ENCODE measurements around the gene RNF114. TPM values are rescaled to one million over a fixed set of nuclear protein-coding genes. Genes with fewer than 3 reads are reported as not detected.

Gene RNF114
- total RNA-seq, 1 experiment from 2014 or later = 88.1 TPM

- DNase-seq (ENCODE audit: low spot score) (no peak), ATAC-seq (no peak)
- no peak overlapping the region for H3K4me3 Mint-ChIP-seq
- POLR2A ChIA-PET = no interaction called here
- peaks cover 7% of the 10 kb centered on the region for H3K4me1 Mint-ChIP-seq
- H3K9me3 Mint-ChIP-seq = no peaks in the 10 kb centered on the region
- H3K27ac Mint-ChIP-seq = no peak overlapping the region
- no peaks in the 10 kb centered on the region for H3K27me3 Mint-ChIP-seq (ENCODE audit: low read depth)
- CTCF ChIA-PET = interaction anchor here (0.7 to 5.7 kb wide), 4 partner anchors 8 to 254 kb away, joined by 4 to 24 read pairs (median 6); no protein-coding TSS in a partner anchor
- TF ChIP-seq CBFB (CRISPR knock-in tag; IDR thresholded peaks at IDR 0.05; ENCODE audit: low read depth) (no peak), NR1H2 (CRISPR knock-in tag; IDR thresholded peaks at IDR 0.05) (no peak), ERG (CRISPR knock-in tag; IDR thresholded peaks at IDR 0.05) (no peak), ZNF219 (CRISPR knock-in tag; IDR thresholded peaks at IDR 0.05; ENCODE audit: borderline replicate concordance) (no peak), ATF1 (CRISPR knock-in tag; IDR thresholded peaks at IDR 0.05) (no peak), ZNF281 (CRISPR knock-in tag; IDR thresholded peaks at IDR 0.05) (no peak), NFE2L1 (CRISPR knock-in tag; IDR thresholded peaks at IDR 0.05) (no peak), NR2C2 (CRISPR knock-in tag; IDR thresholded peaks at IDR 0.05) (no peak), ZNF416 (CRISPR knock-in tag; IDR thresholded peaks at IDR 0.05) (no peak), GABPB1 (CRISPR knock-in tag; IDR thresholded peaks at IDR 0.05) (no peak), STAT6 (CRISPR knock-in tag; conservative IDR thresholded peaks at IDR 0.05; ENCODE audit: low read depth) (no peak), IRF2 (CRISPR knock-in tag; IDR thresholded peaks at IDR 0.05; ENCODE audit: borderline replicate concordance, low read depth) (no peak), NFYB (CRISPR knock-in tag; conservative IDR thresholded peaks at IDR 0.05; ENCODE audit: low read depth) (no peak), ZNF423 (CRISPR knock-in tag; IDR thresholded peaks at IDR 0.05) (no peak)
- no peaks in the 10 kb centered on the region for H3K36me3 Mint-ChIP-seq
These were observed 34.3 kb downstream of the RNF114 start for GRCh38 chr20:49970498-49970897.

- H3K9me3 Mint-ChIP-seq = no peaks in the 10 kb centered on the region
- no peaks in the 10 kb centered on the region for H3K27me3 Mint-ChIP-seq (ENCODE audit: low read depth)
- ChIA-PET POLR2A (no interaction called here), CTCF (interaction anchor here (1.6 kb wide), 1 partner anchor 97 kb away, joined by 12 read pairs; no protein-coding TSS in a partner anchor)
- no peak overlapping the region for H3K4me3 Mint-ChIP-seq
- peaks cover 10% of the 10 kb centered on the region for H3K4me1 Mint-ChIP-seq
- H3K27ac Mint-ChIP-seq = no peak overlapping the region
- DNase-seq (ENCODE audit: low spot score) = no peak
- ATAC-seq = no peak
- H3K36me3 Mint-ChIP-seq = no peaks in the 10 kb centered on the region
- TF ChIP-seq CTCF (IDR thresholded peaks at IDR 0.05) = no peak
- TF ChIP-seq MYBL2 (CRISPR knock-in tag; IDR thresholded peaks at IDR 0.05) = no peak
- TF ChIP-seq ZNF423 (CRISPR knock-in tag; IDR thresholded peaks at IDR 0.05) = no peak
- no peak for TF ChIP-seq EMX1 (CRISPR knock-in tag; IDR thresholded peaks at IDR 0.05)
- TF ChIP-seq GRHL2 (CRISPR knock-in tag; IDR thresholded peaks at IDR 0.05; ENCODE audit: insufficient replicate concordance, severe bottlenecking) = no peak
- TF ChIP-seq AR (CRISPR knock-in tag; IDR thresholded peaks at IDR 0.05) = no peak
- TF ChIP-seq TEAD1 (CRISPR knock-in tag; IDR thresholded peaks at IDR 0.05) = no peak
- no peak for TF ChIP-seq FOXP4 (CRISPR knock-in tag; IDR thresholded peaks at IDR 0.05)
These were observed 37.8 kb downstream of the RNF114 start for GRCh38 chr20:49973981-49974380.
